HepG2 (cell line): ENCODE results near the gene BCAS3. TPM values are rescaled to one million over a fixed set of nuclear protein-coding genes. Genes with fewer than 3 reads are reported as not detected.
A peak's percentile ranks its signal among the peaks of the same experiment; 100 is the strongest.

Source experiments
- ERF ChIP-seq: IDR thresholded peaks from 2 replicates; pipeline ENCODE4 v1.6.1; 2018; ENCODE audit warnings: missing biosample characterization, missing genetic modification reagents
- HNF1A ChIP-seq, 2 experiments: sonication (generic) in 1 of 2; formaldehyde crosslinking in 1 of 2; IDR thresholded peaks; 2 replicates each; pipeline versions ENCODE4 v1.4.0 to v1.6.1; 2016 to 2020; ENCODE audit warnings: borderline replicate concordance in 1 of 2, low read depth in 1 of 2, mild to moderate bottlenecking in 1 of 2, missing genetic modification reagents in 1 of 2
- NFIC ChIP-seq: IDR thresholded peaks from 2 replicates; pipeline ENCODE4 v1.6.1; 2012; ENCODE audit warnings: mild to moderate bottlenecking, low read length, inconsistent platforms
- RNF219 ChIP-seq: sonication (generic); formaldehyde crosslinking; IDR thresholded peaks from 2 replicates; pipeline ENCODE4 v1.5.0; 2020; ENCODE audit warnings: mild to moderate bottlenecking, missing genetic modification reagents
- SPEN ChIP-seq: sonication (generic); formaldehyde crosslinking; IDR thresholded peaks from 2 replicates; pipeline ENCODE4 v1.5.1; 2020; ENCODE audit warnings: low read depth, mild to moderate bottlenecking, missing genetic modification reagents
- WIZ ChIP-seq: sonication (generic); formaldehyde crosslinking; IDR thresholded peaks from 2 replicates; pipeline ENCODE4 v1.5.1; 2020; ENCODE audit warnings: mild to moderate bottlenecking, missing genetic modification reagents
- ZBTB10 ChIP-seq: sonication (generic); formaldehyde crosslinking; IDR thresholded peaks from 2 replicates; pipeline ENCODE4 v1.4.0; 2020; ENCODE audit warnings: missing genetic modification reagents, borderline replicate concordance
- ZFP36L2 ChIP-seq: sonication (generic); formaldehyde crosslinking; IDR thresholded peaks from 2 replicates; pipeline ENCODE4 v1.4.0; 2020; ENCODE audit warnings: missing genetic modification reagents
- ZNF10 ChIP-seq: sonication (generic); formaldehyde crosslinking; IDR thresholded peaks from 2 replicates; pipeline ENCODE4 v1.4.0; 2020; ENCODE audit warnings: mild to moderate bottlenecking, low read depth, missing genetic modification reagents, borderline replicate concordance
- ZNF160 ChIP-seq: sonication (generic); formaldehyde crosslinking; IDR thresholded peaks from 2 replicates; pipeline ENCODE4 v1.8.0; 2022; ENCODE audit warnings: mild to moderate bottlenecking, inconsistent platforms, missing genetic modification reagents
- ZNF558 ChIP-seq: sonication (generic); formaldehyde crosslinking; IDR thresholded peaks from 2 replicates; pipeline ENCODE4 v1.9.0; 2022; ENCODE audit warnings: mild to moderate bottlenecking, missing genetic modification reagents, borderline replicate concordance
- ZNF615 ChIP-seq: sonication (generic); formaldehyde crosslinking; IDR thresholded peaks from 2 replicates; pipeline ENCODE4 v1.5.0; 2020; ENCODE audit warnings: mild to moderate bottlenecking, missing genetic modification reagents, borderline replicate concordance
- ZNF704 ChIP-seq: sonication (generic); formaldehyde crosslinking; IDR thresholded peaks from 2 replicates; pipeline ENCODE4 v1.8.1; 2023; ENCODE audit warnings: mild to moderate bottlenecking, inconsistent platforms, moderate library complexity, missing genetic modification reagents, borderline replicate concordance
- ZNF780A ChIP-seq: sonication (generic); formaldehyde crosslinking; IDR thresholded peaks from 2 replicates; pipeline ENCODE4 v1.8.0; 2022; ENCODE audit warnings: mild to moderate bottlenecking, missing genetic modification reagents, moderate library complexity
- ZNF850 ChIP-seq: sonication (generic); formaldehyde crosslinking; conservative IDR thresholded peaks from 2 replicates; pipeline ENCODE4 v1.9.0; 2021; ENCODE audit warnings: mild to moderate bottlenecking, missing genetic modification reagents
- polyA plus RNA-seq, 8 experiments: library from polyadenylated mRNA; depleted of rRNA in 3 of 8; stranded (reverse) in 7 of 8; unstranded in 1 of 8; fragments of >200 nt; fragmentation: Illumina TruSeq in 4 of 8; extraction: Trizol in 4 of 8; gene quantifications; 2 replicates each; pipeline versions ENCODE4 v1.2.1 to v1.2.3, GENCODE V29; 2011 to 2016; ENCODE audit warnings: low read depth in 4 of 8, missing spikeins in 1 of 8, mixed read lengths in 1 of 8; ENCODE audit not compliant: insufficient read depth in 1 of 8
- total RNA-seq, 5 experiments: library from RNA; depleted of rRNA; stranded (reverse); fragments of >200 nt; fragmentation: Illumina TruSeq; extraction: Trizol; gene quantifications; 2 replicates each; pipeline ENCODE4 v1.2.3, GENCODE V29; 2016; ENCODE audit warnings: low read depth in 1 of 5

BCAS3 gene
- total and polyA plus RNA-seq, 2 of the 13 experiments (the other 11 are each of a cell fraction or from before 2014, with no cell fraction given) = 10.7 to 11.2 TPM

- TF ChIP-seq RNF219 (CRISPR knock-in tag) = no peak
- TF ChIP-seq ZNF850 (CRISPR knock-in tag) = no peak
- TF ChIP-seq NFIC = no peak
- no peak for TF ChIP-seq WIZ (CRISPR knock-in tag)
- no peak for TF ChIP-seq ZNF160 (CRISPR knock-in tag)
- peak; percentile 68; the same call in 1 of the 2 replicates for TF ChIP-seq HNF1A (IDR thresholded peaks at IDR 0.05; ENCODE audit: low read depth)
- TF ChIP-seq HNF1A (CRISPR knock-in tag; IDR thresholded peaks at IDR 0.05; ENCODE audit: borderline replicate concordance) = peak; percentile 86; the same call in 1 of the 2 replicates
- no peak for TF ChIP-seq SPEN
- no peak for TF ChIP-seq ZFP36L2 (CRISPR knock-in tag)
- TF ChIP-seq ZNF10 (CRISPR knock-in tag) = no peak
- TF ChIP-seq ZNF615 (CRISPR knock-in tag) = peak; percentile 76; the same call in 1 of the 2 replicates
- no peak for TF ChIP-seq ZBTB10 (CRISPR knock-in tag)
- peak; percentile 51 for TF ChIP-seq ERF (CRISPR knock-in tag)
- TF ChIP-seq ZNF558 (CRISPR knock-in tag) = no peak
- TF ChIP-seq ZNF780A (CRISPR knock-in tag) = no peak
- TF ChIP-seq ZNF704 (CRISPR knock-in tag) = no peak
Observed at GRCh38 chr17:61313461-61314326, 636.0 kb downstream of the BCAS3 start (continued).
